GM08714 (cell line): Measurements from ENCODE around the gene DDX51.

Source experiments
- H3K4me3 ChIP-seq: fragments of 200-500 bp; sonication (Bioruptor generic); 2 replicates; pipeline ENCODE4 v1.5.1; 2014; ENCODE audit warnings: mild to moderate bottlenecking, low read length, inconsistent platforms
- ZNF274 ChIP-seq: IDR thresholded peaks from 2 replicates; pipeline ENCODE4 v1.6.1; 2012; ENCODE audit warnings: mild to moderate bottlenecking, low read depth, low read length

Gene DDX51

DNA sequence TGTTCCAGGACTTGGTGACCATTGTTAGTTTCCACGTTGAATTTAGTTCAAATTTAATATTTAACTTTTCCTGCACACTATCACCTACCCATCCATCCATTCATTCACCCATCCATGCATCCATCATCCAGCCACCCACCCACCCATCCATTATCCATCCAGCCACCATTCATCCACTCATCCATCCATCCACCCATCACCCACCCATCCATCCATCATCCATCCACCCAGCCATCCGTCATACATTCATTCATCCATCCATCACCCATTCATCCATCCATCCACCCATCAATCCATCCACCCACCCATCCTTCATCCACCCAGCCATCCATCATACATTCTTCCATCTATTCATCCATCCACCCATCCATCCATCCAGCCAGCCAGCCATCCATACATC is 22.0 kb upstream of the DDX51 start:
- H3K4me3 ChIP-seq, result no peak overlapping the region

DNA sequence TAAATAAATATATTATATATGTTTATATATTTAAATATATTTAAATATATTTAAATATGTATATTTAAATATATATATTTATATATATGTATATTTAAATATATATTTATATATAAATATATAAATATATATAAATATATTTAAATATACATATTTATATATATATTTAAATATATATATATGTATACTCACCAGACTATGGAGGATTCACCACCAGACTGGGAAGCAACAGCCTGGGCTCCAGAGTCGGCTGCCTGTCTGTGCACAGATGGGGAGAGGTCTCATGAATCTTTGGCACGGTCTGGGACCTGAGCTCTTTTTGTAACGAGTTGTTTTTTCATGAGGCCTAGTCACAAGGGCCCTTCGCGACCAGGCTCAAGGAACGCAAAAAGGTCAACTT is 21.5 kb upstream of the DDX51 start:
- no peak overlapping the region for H3K4me3 ChIP-seq
- no peak for TF ChIP-seq ZNF274

More for the DNA sequence above, 22.0 kb upstream of the DDX51 start:
- TF ChIP-seq ZNF274, result no peak

DNA sequence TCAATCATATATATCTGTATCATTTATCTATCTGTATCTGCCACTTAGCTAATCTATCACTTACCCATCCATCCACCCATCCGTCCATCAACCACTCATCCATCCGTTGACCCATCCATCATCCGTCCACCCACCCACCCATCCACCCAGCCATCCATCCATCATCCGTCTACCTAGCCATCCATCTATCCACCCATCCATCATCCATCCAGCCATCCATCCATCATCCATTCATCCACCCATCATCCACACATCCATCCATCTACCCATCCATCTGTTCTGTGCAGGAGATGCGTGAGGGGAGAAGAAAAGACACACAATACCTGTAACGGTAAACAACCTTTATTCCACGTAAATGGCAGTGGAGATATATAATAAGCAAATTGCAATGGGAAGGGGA is 20.3 kb upstream of the DDX51 start:
- no peak overlapping the region for H3K4me3 ChIP-seq
- no peak for TF ChIP-seq ZNF274

DNA sequence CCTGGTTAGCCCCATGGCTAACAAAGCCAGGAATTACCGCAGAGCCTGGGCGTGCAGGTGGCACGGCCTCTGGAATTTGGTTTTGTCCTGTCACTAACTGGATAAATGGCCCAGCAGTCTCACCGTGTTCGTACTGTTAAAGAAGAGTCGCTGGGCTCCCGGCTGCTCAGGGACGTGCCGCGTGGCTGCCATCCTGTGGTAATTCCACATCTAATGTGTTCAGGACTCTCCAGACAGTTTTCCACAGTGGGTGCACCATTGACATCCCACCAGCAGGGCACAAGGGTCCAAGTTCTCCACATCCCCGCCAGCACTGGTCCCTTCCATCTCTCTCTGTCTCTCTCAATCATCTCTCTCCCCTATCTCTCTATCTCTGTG is 19.8 kb upstream of the DDX51 start:
- no peak overlapping the region for H3K4me3 ChIP-seq
- no peak for TF ChIP-seq ZNF274

- no peak for TF ChIP-seq ZNF274
- H3K4me3 ChIP-seq, result no peak overlapping the region
Observed at GRCh38 chr12:132163041-132163910, 19.2 kb upstream of the DDX51 start.

DNA sequence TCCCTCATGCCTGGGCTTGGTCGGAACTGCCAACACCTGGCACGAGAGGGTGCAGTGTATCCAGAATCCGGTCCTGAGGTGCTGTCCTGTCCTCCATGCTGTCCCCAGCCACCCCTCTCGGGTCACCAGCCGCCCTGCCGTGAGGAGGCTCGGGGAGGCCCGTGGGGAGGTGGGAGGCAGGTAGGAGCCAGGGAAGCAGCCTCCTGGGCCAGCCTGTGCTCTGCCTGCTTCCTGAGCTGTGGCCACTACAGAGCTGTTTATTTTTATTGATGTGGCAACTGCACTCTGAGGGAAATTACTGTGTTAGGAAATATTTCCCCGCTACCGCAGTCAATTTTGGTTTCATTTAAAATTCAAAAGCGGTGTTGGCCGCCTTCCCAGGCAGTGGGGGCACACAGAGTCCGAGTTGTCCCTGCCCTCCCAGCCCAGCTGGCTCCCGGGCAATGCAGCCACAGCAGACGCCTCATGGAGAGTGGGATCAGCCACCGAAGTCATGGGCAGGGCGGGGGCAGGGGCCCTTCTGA is 18.5 kb upstream of the DDX51 start:
- no peak overlapping the region for H3K4me3 ChIP-seq
- no peak for TF ChIP-seq ZNF274

DNA sequence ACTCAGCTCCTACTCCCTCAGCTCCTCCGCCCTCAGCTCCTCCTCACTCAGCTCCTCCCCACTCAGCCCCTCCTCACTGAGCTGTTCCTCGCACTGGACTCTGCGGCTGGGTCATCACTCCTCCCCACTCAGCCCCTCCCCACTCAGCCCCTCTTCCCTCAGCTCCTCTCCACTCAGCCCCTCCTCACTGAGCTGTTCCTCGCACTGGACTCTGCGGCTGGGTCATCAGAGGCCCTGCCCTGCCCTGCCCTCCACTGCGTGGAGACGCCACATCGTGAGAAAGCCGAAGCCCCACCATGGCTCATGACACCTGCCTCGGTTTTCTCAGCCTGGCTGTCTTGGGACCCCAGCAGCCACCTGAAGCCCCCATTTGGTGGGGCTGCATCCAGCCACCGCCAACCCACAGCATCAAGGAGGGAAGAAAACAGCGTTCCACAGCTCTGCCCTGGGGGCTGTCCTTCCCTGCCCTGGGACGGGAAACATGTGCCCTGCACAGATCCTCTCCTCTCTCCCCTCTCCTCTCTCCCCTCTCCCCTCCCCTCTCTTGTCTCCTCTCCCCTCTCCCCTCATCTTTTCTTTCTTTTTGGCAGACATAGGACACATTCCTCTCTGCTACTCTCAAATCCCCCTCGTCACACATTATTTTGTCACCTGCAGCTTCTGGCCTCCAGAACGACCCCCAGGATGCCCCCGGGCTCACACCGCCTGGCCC is 17.8 kb upstream of the DDX51 start:
- no peak overlapping the region for H3K4me3 ChIP-seq
- no peak for TF ChIP-seq ZNF274

DNA sequence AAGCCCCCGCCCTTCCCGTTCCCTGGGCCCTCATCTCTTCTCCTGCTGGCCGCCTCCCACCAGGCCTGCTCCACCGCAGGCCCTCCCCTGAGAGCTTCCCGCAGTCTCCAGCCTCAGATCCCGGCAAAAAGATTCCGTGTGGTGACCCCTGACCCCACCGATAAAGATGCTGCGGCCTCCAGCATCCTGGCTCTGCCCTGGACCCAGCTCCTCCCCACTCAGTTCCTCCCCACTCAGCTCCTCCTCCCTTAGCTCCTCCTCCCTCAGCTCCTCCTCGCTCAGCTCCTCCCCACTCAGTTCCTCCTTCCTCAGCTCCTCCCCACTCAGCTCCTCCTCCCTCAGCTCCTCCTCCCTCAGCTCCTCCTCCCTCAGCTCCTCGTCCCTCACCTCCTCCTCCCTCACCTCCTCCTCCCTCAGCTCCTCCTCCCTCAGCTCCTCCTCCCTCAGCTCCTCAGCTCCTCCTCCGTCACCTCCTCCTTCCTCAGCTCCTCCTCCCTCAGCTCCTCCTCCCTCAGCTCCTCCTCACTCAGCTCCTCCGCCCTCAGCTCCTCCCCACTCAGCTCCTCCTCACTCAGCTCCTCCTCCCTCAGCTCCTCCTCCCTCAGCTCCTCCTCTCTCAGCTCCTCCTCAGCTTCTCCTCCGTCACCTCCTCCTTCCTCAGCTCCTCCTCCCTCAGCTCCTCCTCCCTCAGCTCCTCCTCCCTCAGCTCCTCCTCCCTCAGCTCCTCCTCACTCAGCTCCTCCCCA is 17.1 kb upstream of the DDX51 start:
- H3K4me3 ChIP-seq, result no peak overlapping the region
- no peak for TF ChIP-seq ZNF274

DNA sequence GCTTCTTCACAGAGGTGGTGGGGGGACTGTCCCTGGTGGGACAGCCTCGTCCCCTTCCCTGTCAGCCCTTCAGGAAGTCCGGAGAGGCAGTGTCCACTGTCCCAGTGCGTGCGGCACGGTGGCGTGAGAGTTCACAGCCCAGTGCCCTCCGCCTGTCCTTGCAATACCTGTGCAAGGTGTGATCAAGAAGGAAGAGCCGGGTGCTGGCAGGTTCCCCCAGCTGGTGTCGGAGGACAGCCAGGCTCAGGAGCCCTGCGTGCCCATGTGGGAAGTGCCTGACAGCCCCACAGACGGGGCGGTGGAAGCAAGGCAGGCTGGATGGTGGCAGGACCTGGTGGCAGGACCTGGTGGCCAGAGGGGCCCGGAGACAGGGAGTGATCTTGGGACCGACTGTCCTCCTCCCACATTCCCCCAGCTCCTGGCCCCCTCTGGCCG is 16.5 kb upstream of the DDX51 start:
- H3K4me3 ChIP-seq, result no peak overlapping the region
- TF ChIP-seq ZNF274, result no peak

DNA sequence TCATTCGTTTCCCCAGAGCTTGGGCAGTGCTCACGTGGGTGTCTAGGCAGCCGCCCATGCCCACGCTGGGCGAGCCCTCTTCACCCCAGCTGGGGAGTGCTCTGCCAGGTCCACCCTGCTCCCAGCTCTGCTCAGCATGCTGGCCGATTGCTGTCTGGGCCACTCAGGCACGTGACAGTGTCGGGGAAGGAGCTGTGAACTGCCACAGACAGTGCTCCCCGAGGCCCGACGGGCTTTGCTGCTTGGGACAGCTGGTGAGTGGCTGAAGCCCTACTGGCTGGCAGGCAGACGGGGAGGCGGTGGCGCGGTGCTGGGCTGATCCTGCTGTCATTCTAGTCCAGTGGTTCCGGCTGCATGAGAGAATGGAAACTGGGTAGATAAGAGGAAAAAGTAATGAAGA is 15.9 kb upstream of the DDX51 start:
- no peak overlapping the region for H3K4me3 ChIP-seq
- TF ChIP-seq ZNF274, result no peak

GRCh38 chr12:132159555-132160003 is 15.5 kb upstream of the DDX51 start:
- no peak overlapping the region for H3K4me3 ChIP-seq

DNA sequence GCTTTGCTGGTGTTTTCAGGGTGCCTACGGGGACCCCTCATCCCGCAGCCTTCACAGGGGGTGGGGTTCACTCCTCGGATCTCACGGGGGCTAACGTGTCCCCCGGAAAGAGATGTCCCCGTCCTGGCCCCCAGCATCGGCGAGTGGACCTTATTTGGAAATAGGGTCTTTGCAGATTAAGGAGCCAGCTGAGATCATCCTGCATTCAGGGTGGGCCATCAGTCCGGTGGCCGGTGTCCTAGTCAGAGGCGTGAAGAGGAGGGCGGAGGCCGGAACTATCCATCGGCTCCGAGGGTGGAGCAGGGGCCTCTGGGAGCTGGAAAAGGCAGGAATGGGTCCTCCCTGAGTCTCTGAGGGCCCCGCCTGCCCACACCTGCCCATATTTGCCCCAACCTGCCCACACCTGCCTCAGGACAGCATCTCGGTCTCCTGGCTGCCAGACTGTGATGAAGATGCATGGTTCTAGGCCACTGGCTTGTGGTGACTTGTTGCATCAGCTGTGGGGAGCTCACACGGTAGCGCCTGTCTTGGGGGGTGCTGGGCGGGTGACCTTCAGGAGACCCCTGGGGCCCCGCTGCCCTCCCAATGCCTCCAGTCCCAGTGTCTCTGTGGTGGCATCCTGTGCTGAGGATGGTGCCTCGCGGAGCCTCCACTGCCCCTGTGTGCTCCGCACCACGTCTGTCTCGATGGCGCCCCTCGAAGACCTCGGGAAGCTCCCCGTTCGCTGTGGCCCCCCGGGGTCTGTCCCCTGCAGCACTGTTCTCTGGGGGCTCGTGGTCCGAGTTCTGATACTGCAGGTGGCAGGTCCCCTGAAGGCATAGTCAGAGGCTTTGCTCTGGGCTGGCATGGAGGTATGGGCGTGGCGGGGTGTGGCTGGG is 14.8 kb upstream of the DDX51 start:
- TF ChIP-seq ZNF274, result no peak

More at GRCh38 chr12:132159555-132160003, 15.5 kb upstream of the DDX51 start:
- no peak for TF ChIP-seq ZNF274

DNA sequence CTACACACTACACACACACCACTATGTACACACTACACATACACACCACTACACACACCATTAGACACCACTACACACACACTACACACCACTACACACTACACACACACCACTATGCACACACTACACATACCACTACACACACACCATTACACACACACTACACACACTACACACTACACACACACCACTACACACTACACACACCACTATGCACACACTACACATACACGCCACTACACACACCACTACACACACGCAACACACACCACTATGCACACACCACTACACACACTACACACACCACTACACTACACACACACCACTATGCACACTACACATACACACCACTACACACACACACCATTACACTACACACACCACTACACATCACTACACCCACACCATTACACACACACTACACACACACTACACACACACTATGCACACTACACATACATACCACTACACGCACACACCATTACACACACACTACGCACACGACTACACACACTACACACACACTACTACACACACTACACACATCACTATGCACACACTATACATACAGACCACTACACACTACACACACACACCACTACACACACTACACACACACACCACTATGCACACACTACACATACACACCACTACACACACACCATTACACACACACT is 13.8 kb upstream of the DDX51 start:
- TF ChIP-seq ZNF274, result no peak
- H3K4me3 ChIP-seq, result no peak overlapping the region

More for the DNA sequence above, 14.8 kb upstream of the DDX51 start:
- no peak overlapping the region for H3K4me3 ChIP-seq
